ENCODE data around the gene CSRP3.

The CSRP3 gene

DNA sequence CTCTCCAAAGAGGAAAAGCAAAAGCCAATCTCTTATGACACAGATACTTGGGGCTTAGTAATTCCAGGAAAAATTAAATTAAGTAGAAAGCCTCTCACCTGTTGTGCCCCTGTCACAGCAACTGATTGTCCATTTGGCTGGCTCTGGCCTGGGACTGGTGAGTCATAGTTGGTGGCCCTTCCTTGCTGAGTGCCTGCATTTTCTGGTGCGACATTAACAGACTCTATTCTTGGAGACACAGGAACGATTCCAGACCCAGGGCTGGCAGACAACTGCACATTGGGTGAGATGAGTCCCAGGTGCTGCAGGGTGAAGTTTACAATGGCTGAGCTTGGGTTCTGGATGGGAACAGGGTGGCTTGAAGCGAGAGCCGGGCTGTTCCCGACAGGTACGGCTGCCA, 23.3 kb upstream of the CSRP3 start:
- DNase-seq = no peak

DNA sequence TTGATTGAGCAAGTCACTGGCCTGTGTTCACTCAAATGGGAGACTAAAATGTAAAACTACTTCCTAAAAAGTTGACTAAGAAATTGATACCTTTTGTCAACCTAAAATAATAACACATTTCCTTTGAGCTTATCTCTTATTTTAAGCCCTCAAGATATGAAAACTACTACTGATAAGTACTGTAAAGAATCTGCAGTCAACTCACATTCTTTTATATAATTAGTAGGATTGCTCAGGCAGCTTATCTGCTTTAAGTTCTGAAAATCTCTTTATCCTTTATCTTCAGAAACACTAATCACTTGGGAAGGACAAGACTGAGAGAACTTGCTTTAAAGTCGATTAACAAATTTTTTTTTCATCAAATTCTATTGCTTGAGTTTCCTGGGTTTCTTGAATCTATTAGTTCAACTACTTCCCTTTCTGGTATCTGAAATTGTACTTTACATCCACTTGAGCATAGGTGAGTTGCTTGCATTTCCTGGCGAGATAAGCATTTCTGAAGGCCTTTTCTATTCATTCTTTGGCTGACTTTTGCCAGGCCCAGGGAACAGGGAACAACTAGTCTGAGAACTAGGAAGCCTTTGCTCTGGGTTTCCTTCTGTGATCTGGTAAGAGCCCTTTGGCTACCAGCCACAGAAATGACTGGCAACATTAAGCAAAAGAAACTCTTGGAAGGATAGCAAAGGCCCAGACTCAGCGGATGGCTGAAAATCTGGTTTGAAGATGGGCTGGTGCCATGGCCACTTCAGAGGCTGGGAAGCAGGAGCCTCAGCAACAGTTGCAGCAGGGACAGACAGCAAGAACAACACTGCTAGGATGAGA, 19.3 kb upstream of the CSRP3 start:
- DNase-seq = no peak

DNA sequence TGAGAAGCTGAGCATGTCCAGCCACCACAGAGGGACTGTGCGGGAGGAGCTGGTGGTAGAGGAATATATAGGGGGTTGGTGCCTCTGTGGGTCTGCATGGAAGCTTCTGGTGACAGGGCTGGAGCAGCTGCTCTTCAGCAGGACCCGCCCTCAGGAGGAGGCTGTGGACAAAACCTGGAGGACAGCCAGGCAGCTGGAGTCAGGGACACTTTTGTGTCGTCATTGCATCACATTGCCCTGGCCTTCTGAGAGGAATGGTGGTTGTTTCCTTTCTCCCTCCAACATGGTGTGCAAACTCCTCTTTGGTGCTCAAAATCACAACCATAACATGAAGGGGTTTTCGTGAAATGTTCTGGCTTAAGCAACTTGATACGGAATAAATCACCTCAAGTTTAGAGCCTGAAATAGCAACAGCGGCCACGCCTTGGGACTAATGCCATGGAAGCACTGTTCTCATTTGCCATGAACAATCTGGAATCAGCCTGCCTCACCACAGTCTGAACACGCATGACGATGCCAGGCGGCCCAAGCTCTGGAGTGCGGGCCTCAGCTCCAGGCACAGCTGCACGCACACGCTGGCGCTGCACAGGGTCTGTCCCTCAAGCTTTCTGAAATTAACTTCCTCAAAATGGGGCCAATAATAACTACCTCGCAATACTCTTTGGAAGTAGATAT, 17.1 kb upstream of the CSRP3 start:
- DNase-seq = no peak

GRCh38 chr11:19218216-19218615, 16.4 kb upstream of the CSRP3 start:
- no peak for DNase-seq

GRCh38 chr11:19216709-19217374, 15.1 kb upstream of the CSRP3 start:
- DNase-seq = no peak

- DNase-seq = no peak
Observed at GRCh38 chr11:19216021-19216420, 14.2 kb upstream of the CSRP3 start.

GRCh38 chr11:19209617-19210370, 8.0 kb upstream of the CSRP3 start:
- no peak for DNase-seq

DNA sequence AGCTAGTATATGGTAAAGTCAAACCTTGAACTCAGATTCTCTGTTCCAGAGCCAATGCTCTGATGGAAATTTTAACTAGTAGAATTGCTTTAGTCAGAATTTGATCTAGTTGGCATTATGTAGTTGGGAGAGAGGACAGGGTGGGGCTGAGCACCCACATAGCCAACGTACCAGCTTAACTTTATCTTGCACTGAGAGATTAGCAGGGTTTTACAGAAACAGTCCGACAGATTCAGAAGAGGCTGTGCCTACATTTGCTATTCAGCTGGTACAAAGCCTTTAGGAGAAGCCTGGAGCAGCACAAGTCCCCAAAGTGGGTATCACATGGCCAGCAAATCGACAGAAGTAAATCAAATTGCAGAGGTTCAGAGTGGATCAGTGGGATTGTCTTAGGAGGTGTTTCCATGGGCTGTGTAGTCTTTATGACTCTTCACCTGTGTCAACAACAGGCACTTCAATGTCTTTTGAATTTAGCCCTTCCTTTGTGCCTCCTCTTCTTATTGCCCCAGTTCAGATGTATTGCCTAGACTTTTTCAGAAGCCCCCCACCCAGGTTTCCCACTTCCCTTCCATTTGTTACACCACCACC, 7.3 kb upstream of the CSRP3 start:
- no peak for DNase-seq

DNA sequence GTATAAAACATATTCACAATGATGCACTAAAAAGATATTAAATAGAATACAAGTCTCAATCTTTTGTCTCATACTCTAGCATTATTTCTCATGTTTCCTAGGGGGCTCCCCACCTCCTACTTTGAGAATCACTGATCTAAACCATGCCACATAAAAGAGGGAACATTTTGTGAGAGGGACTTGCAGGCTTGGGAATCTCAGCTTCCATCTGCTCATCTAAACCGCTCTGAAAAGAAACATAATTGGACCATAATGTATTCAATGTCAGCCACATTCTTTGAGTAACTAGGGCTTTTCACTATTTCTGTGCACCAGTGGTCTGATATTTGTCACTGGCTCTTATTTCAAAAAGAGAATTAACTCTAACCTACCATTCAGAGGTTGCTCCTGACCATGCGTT, 6.4 kb upstream of the CSRP3 start:
- DNase-seq = no peak

GRCh38 chr11:19204836-19205235, 3.1 kb upstream of the CSRP3 start:
- no peak for DNase-seq

- no peak for DNase-seq
Observed at GRCh38 chr11:19200410-19201201, 1.2 kb downstream of the CSRP3 start.

GRCh38 chr11:19199771-19200170, 2.0 kb downstream of the CSRP3 start:
- DNase-seq = no peak

DNA sequence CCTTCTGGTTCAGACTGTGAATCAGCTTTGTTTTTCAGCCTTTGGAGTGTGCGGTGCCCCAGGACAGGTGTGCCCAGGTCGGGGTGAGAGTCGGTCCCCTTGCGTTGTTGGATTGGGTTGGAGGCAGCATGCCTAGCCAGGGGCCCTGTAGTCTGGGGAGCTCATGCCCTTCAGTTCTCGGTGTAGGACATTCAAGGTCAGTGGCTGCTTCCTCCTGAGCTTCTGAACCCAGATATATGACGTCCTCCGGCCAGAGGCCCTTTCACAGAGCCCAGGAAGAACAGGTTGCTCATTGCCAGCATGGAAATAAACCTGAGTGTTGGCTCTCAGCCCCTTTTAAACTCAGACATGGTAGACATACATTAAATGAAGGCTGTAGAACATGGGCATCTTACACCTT, 2.7 kb downstream of the CSRP3 start:
- no peak for DNase-seq

DNA sequence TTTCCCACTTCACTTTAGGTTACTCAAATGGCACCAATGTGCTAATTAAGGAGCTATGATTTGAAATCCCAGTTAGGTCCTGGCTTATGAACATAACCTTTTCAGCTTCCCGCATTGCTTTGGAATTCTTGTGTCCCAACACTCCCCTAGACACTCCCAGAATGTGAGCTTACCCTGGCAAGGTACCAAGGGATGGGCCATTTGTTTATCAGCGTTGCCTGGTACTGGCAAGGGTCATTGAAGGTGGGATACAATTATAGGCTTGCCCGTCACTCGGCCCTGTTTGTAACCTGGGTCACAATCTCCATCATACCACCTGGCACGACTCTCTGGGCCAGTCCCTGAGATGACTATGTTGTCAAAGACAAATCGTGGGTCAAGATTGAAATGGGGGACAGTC, 5.4 kb downstream of the CSRP3 start:
- DNase-seq = no peak

DNA sequence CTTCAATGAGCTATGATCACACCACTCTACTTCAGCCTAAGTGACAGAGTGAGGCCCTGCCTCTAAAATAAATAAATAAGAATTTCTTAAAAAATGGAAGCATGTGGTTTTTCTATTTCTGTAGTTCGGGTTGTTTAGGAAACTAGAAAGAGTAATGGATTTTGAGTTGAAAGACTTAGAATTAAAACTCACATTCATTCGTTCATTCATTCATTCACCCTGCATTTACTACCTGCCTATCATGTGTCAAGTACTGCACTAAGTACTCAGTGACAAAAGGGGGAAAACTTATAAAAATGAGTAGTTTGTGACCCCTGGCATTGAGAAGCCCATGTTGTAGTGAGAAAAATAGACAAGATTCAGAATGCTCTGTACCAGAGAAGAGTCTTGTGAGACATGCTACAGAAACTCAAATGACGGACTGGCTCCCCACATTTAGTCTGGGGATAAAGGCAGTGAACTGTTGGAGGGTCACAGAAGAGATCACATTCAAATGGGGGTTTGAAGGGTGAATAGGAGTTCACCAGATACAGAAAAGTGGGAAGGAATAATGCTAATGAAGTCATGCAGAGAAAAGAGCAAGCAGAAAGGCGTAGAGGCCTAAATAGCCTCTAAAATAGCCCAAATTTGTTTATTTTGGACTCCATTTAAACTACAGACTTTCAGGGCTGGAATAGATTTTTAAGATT, 7.0 kb downstream of the CSRP3 start:
- DNase-seq = no peak

- no peak for DNase-seq
Observed at GRCh38 chr11:19193916-19194315, 7.9 kb downstream of the CSRP3 start.

DNA sequence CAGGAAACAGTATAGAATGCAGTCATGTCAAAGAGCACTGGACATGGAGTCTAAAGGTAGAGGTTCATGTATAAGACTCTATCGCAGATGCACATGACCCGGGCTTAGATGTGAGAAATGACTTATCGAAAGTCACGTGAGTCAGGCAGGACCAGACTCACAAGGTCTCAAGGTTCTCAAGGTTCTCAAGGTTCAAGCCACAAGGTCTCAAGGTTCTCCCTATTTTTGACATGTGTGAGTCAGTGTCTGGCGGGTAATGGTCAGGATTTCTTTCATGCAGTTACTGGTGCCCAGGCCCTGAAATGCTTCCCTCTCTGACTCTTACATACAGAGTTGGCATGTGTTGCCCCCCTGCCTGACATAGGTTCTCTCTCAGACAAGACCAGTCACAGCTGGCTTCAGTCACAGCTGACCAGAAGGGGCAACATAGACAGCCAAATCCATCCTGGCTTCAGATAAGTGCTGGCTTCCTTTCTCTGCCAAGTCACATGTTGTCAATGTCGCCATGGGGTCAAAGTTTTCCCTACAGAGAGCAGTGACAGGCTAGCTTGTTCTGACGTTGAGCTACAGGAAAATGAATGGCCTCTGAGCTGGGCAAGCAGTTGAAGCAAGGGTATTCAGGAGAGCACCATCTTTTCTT, 10.1 kb downstream of the CSRP3 start:
- no peak for DNase-seq

DNA sequence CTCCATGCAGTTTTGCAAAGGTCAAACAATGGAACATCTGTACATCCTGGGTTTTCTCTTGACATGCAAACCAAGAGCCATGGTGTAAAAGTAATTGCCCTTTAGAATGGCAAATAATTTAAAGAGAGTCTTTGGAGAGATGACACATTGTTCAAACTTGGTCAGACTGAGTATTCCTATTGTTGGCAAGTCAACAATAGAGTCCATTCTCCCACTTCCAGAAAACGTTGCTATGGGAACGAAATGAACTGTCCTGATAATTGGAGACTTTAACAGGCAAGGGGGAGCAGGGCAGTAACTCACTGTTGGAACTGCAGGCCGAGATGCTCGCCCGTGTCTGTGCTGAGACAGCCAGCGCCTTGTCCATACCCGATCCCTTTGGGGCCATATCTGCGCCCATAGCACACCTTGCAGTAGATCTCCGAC, 13.9 kb downstream of the CSRP3 start:
- no peak for DNase-seq

GRCh38 chr11:19187114-19187832, 14.5 kb downstream of the CSRP3 start:
- DNase-seq = no peak

DNA sequence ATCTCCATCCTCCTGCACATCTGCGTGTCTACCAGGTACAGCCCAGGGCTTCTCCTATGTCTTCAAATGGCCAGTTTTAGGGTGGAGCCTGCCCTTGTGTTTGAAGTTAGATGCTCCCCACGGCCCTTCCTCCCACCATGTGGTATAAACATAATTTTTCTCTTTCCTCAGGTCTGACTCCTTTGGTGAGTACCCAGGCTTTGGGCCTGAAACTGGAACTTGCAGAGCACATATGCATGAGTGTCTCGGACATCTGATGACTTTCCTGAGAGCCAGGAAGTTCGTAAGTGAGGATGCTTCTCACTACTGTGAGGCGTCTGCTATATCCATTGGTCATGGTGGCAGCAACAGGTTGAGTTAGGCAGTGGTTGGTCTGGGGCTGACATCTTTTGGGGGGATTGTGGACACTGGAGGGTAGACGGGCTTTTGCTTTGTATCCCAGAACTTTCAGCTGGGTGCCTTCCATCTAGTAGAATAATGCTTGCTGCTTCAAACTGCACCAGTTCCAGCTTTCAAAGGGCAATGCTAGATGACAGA, 16.2 kb downstream of the CSRP3 start:
- no peak for DNase-seq
